Measurements from ENCODE around the gene FAIM2. TPM values are rescaled to one million over a fixed set of nuclear protein-coding genes. Genes with fewer than 3 reads are reported as not detected.
A peak's percentile ranks its signal among the peaks of the same experiment; 100 is the strongest.

FAIM2 gene
- total RNA-seq, 1 donor from 2014 or later = not detected

DNA sequence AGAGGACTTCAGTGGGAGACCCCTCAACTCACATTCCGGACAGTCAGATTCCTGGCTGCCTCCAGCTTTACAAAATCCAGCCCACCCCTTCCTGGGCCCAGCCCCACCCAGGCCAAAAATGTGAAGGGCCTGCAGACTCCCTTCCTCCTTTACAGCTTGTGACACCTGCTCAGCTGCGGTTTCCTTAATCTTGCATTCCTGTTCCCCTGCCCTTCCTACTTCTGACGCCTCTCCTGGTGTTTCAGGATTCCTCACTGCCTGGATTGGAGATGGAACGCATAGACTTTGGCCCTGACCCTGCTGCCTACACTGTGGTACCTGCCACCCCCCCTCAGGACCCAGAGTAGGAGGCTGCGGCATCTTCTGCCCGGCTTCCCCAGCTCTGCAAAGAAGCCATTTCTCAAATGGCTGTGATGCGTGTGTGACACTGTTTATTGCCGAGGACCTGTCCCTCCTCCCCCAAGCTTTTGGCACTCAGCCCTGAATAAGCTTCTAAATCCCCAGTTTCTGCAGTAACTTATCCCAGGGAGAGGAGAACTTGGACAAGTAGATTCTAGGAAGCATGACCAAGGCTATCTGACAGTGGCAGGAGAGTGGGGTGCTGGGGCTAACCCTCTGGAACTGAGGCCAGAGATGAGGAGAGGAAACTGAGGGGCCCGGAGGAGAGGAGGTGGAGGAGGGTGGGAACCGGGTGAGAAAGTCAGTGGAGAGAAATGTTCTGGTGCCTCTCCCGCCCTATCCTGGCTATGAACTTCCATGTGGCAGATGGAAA, 35.9 kb downstream of the FAIM2 start:
- TF ChIP-seq, protein P1, sequence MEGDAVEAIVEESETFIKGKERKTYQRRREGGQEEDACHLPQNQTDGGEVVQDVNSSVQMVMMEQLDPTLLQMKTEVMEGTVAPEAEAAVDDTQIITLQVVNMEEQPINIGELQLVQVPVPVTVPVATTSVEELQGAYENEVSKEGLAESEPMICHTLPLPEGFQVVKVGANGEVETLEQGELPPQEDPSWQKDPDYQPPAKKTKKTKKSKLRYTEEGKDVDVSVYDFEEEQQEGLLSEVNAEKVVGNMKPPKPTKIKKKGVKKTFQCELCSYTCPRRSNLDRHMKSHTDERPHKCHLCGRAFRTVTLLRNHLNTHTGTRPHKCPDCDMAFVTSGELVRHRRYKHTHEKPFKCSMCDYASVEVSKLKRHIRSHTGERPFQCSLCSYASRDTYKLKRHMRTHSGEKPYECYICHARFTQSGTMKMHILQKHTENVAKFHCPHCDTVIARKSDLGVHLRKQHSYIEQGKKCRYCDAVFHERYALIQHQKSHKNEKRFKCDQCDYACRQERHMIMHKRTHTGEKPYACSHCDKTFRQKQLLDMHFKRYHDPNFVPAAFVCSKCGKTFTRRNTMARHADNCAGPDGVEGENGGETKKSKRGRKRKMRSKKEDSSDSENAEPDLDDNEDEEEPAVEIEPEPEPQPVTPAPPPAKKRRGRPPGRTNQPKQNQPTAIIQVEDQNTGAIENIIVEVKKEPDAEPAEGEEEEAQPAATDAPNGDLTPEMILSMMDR (IDR thresholded peaks at IDR 0.05; ENCODE audit: insufficient read depth, low read length, poor library complexity, severe bottlenecking) = no peak
- no peak overlapping the region for H3K4me3 ChIP-seq (ENCODE audit: low read depth, low read length)
- no peaks in the 10 kb centered on the region for H3K36me3 ChIP-seq (ENCODE audit: control insufficient read depth, insufficient read depth, low read length)
- DNase-seq (ENCODE audit: low read depth) = no peak
- H3K27me3 ChIP-seq (ENCODE audit: control insufficient read depth, insufficient read depth, low read length) = peaks cover 24% of the 10 kb centered on the region

DNA sequence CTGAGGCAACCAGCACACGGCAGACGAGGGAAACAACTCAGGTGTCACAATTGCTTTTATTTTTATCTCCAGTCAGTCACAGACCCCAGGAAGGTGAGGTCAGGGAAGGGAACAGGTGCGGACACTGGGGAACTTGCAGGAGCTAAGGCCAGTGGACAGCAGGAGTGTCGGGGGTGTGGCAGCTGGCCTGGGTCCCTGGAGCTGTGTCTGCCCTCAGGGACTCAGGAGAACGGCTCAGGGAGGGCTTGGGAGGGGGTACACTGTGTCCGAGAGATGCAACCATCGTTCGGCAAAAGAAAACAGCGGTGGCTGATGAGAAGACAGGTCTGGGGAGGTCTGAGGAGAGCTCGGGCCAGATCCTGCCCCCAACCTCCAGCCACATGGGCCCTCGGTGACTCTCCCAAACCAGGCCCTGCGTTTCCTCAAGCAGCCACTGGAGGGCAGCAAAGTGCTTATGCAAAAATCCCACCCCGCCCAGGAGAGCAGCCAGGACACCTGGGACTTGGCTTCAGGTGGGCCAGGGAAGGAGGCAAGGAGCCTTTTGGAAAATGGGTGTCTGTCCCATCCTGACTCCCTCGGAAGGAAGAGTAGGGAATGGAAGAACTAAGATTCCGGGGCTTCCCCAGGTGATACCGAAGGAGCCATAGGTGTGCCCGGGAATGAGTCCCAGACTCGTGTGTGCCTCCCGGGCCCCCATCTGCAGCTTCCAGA, 36.7 kb downstream of the FAIM2 start:
- no peak for DNase-seq (ENCODE audit: low read depth)
- peaks cover 24% of the 10 kb centered on the region for H3K27me3 ChIP-seq (ENCODE audit: control insufficient read depth, insufficient read depth, low read length)
- TF ChIP-seq, protein P1 (IDR thresholded peaks at IDR 0.05; ENCODE audit: insufficient read depth, low read length, poor library complexity, severe bottlenecking) = peak; percentile 97
- H3K36me3 ChIP-seq (ENCODE audit: control insufficient read depth, insufficient read depth, low read length) = no peaks in the 10 kb centered on the region
- H3K4me3 ChIP-seq (ENCODE audit: low read depth, low read length) = no peak overlapping the region

DNA sequence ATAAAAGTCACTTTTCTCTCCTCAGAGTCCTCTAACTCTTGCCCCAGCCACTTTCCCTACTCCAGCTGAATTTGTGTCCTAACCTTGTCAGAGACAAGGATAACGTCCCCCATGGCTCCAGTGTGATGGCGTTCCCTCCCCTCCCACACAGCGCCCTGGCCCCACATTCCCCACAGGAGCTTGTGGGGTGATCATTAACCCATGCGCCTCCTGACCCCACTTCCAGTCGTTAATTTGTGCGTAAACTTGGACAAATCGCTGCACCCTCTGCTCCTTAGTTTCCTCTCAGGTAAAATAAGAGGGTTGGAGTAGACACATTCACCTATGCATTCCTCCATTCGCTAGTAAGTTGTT, 37.9 kb downstream of the FAIM2 start:
- TF ChIP-seq, protein P1 (IDR thresholded peaks at IDR 0.05; ENCODE audit: insufficient read depth, low read length, poor library complexity, severe bottlenecking) = no peak
- no peak for DNase-seq (ENCODE audit: low read depth)
- H3K36me3 ChIP-seq (ENCODE audit: control insufficient read depth, insufficient read depth, low read length) = no peaks in the 10 kb centered on the region
- H3K4me3 ChIP-seq (ENCODE audit: low read depth, low read length) = no peak overlapping the region
- H3K27me3 ChIP-seq (ENCODE audit: control insufficient read depth, insufficient read depth, low read length) = peaks cover 24% of the 10 kb centered on the region

DNA sequence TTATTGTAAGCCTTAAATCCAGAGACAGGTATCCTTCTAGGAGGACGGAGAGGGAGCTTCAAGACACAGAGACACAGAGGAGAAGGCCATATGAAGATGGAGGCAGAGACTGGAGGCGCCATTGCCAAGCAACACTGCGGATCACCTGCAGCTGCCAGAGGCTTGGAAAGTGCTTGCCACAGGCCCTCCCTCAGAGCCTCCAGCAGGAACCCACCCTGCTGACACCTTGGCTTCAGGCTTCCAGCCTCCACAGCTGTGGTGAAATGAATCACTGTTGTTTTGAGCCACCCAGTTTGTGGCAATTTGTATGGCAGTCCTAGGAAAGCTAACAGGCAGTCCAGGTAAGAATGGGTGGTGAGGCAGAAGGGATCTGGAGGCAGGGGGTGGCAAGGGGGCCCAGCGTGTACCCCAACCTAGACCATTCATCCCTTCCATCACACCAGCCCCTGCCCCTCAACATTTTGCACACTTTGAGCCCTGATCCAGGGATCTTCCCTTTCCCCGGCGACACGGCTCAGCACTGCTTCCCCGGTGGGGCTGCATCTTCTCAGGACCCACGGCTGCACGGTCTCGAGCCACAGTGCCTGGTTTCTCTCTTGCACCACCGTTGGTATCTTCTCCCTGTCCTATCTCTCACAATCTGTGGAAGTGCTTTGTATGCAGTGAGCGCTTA, 38.5 kb downstream of the FAIM2 start:
- Histone ChIP-seq H3K36me3 (ENCODE audit: control insufficient read depth, insufficient read depth, low read length) (no peaks in the 10 kb centered on the region), H3K4me3 (ENCODE audit: low read depth, low read length) (no peak overlapping the region), H3K27me3 (ENCODE audit: control insufficient read depth, insufficient read depth, low read length) (peaks cover 24% of the 10 kb centered on the region)
- TF ChIP-seq, protein P1 (IDR thresholded peaks at IDR 0.05; ENCODE audit: insufficient read depth, low read length, poor library complexity, severe bottlenecking) = no peak
- DNase-seq (ENCODE audit: low read depth) = no peak

DNA sequence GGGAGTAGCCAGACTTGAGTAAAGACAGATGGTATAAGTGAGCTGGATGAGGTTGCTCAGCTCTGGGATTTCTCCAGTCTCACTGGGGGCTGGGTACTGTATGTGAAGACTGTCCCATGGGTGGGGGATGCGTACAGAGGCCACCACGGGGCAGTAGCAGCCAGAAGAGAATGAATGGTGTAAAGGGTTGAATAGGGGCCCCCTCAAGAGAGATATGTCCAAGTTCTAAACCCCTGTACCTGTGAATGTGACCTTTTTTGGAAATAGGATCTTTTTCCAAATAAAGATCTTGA, 39.0 kb downstream of the FAIM2 start:
- H3K4me3 ChIP-seq (ENCODE audit: low read depth, low read length) = no peak overlapping the region
- TF ChIP-seq, protein P1 (IDR thresholded peaks at IDR 0.05; ENCODE audit: insufficient read depth, low read length, poor library complexity, severe bottlenecking) = no peak
- H3K36me3 ChIP-seq (ENCODE audit: control insufficient read depth, insufficient read depth, low read length) = no peaks in the 10 kb centered on the region
- peaks cover 24% of the 10 kb centered on the region for H3K27me3 ChIP-seq (ENCODE audit: control insufficient read depth, insufficient read depth, low read length)
- DNase-seq (ENCODE audit: low read depth) = no peak

Data from kidney epithelial cell (primary cell).